ENCODE data around the gene TFAP2A.
A peak's percentile ranks its signal among the peaks of the same experiment; 100 is the strongest.

The TFAP2A gene

GRCh38 chr6:10403385-10404106 is 11.3 kb downstream of the TFAP2A start:
- H3K9me3 ChIP-seq (ENCODE audit: insufficient read depth, low read depth, low read length): no peaks in the 10 kb centered on the region
- no peaks in the 10 kb centered on the region for H3K36me3 ChIP-seq (ENCODE audit: insufficient read depth, low read depth, low read length)
- peaks cover 31% of the 10 kb centered on the region for H3K4me1 ChIP-seq (ENCODE audit: insufficient read depth, low read length)
- peak overlapping the region; percentile 74 for H3K4me3 ChIP-seq (ENCODE audit: low read length)
- no peak overlapping the region for H3K27ac ChIP-seq (ENCODE audit: low read length)
- peak overlapping the region; percentile 24; the same call in 1 of the 2 replicates for H3K9ac ChIP-seq (ENCODE audit: low read depth, low read length)
- peaks cover 95% of the 10 kb centered on the region for H3K27me3 ChIP-seq (ENCODE audit: insufficient read depth, low read length)

- no peak overlapping the region for H3K4me3 ChIP-seq (ENCODE audit: low read length)
- peaks cover 27% of the 10 kb centered on the region for H3K4me1 ChIP-seq (ENCODE audit: insufficient read depth, low read length)
- peaks cover 95% of the 10 kb centered on the region for H3K27me3 ChIP-seq (ENCODE audit: insufficient read depth, low read length)
- no peak overlapping the region for H3K9ac ChIP-seq (ENCODE audit: low read depth, low read length)
- no peaks in the 10 kb centered on the region for H3K36me3 ChIP-seq (ENCODE audit: insufficient read depth, low read depth, low read length)
- H3K9me3 ChIP-seq (ENCODE audit: insufficient read depth, low read depth, low read length): no peaks in the 10 kb centered on the region
- no peak overlapping the region for H3K27ac ChIP-seq (ENCODE audit: low read length)
Observed at GRCh38 chr6:10402648-10403311, 12.1 kb downstream of the TFAP2A start.

DNA sequence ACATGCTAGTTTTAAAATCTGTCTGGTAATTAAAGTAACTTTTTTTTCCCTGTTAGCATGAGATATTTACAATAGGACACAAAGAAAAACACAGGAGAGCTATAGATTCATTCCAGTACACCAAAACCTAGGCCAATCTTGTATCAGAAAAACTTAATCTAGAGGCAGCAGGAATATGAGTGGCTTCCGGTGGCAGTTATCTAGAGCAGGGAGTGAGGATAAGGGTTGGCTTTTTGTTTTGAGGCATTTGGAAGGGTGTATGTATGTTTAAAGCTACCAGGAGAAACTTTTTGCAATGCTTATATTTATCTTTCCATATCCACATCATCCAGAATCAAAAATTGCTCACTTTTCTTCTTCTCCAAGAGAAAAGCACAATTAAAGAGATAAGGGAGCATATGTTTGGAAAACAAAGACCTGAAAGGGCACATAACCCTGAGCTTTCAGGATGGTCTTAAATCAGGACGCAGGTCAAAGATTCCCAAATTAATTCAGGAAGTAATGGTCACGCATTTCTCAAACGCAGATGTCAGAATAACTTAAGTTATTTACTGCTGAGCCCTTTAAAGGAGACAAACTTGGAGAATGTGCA is 13.1 kb downstream of the TFAP2A start:
- no peak overlapping the region for H3K27ac ChIP-seq (ENCODE audit: low read length)
- H3K4me3 ChIP-seq (ENCODE audit: low read length): no peak overlapping the region
- peaks cover 23% of the 10 kb centered on the region for H3K4me1 ChIP-seq (ENCODE audit: insufficient read depth, low read length)
- H3K36me3 ChIP-seq (ENCODE audit: insufficient read depth, low read depth, low read length): no peaks in the 10 kb centered on the region
- no peaks in the 10 kb centered on the region for H3K9me3 ChIP-seq (ENCODE audit: insufficient read depth, low read depth, low read length)
- peaks cover 95% of the 10 kb centered on the region for H3K27me3 ChIP-seq (ENCODE audit: insufficient read depth, low read length)
- H3K9ac ChIP-seq (ENCODE audit: low read depth, low read length): no peak overlapping the region

DNA sequence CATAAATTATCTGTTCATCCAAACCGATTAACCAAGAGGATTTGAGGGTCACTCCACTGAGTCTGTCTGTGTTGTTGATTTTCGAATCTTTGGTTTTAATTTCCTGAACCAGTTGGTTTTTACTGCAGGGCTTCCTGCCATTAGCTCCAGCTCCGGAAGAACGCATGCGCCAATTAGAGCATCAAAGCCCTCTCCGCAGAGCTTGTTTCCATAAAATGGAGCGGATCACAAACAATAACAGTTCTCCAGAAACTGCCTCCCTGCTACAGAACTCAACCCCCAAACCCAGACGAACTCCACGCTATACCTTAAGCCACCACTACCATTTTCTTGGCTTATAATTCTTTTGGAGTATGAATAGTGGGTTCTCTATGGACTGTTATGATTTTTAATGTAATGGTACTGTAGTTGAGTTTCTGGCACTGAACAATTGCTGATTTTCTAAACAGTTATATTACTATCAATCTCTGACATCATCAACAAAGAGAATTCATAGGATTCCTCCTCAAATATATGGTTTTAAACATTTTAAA is 13.8 kb downstream of the TFAP2A start:
- H3K4me3 ChIP-seq (ENCODE audit: low read length): no peak overlapping the region
- no peak overlapping the region for H3K27ac ChIP-seq (ENCODE audit: low read length)
- H3K4me1 ChIP-seq (ENCODE audit: insufficient read depth, low read length): peaks cover 19% of the 10 kb centered on the region
- H3K27me3 ChIP-seq (ENCODE audit: insufficient read depth, low read length): peaks cover 93% of the 10 kb centered on the region
- no peaks in the 10 kb centered on the region for H3K36me3 ChIP-seq (ENCODE audit: insufficient read depth, low read depth, low read length)
- no peaks in the 10 kb centered on the region for H3K9me3 ChIP-seq (ENCODE audit: insufficient read depth, low read depth, low read length)
- no peak overlapping the region for H3K9ac ChIP-seq (ENCODE audit: low read depth, low read length)

GRCh38 chr6:10400330-10400729 is 14.5 kb downstream of the TFAP2A start:
- Histone ChIP-seq H3K27ac (ENCODE audit: low read length) (no peak overlapping the region), H3K4me3 (ENCODE audit: low read length) (no peak overlapping the region), H3K36me3 (ENCODE audit: insufficient read depth, low read depth, low read length) (no peaks in the 10 kb centered on the region), H3K9me3 (ENCODE audit: insufficient read depth, low read depth, low read length) (no peaks in the 10 kb centered on the region), H3K27me3 (ENCODE audit: insufficient read depth, low read length) (peaks cover 93% of the 10 kb centered on the region), H3K4me1 (ENCODE audit: insufficient read depth, low read length) (peaks cover 18% of the 10 kb centered on the region), H3K9ac (ENCODE audit: low read depth, low read length) (no peak overlapping the region)

GRCh38 chr6:10399451-10399850 is 15.4 kb downstream of the TFAP2A start:
- Histone ChIP-seq H3K9ac (ENCODE audit: low read depth, low read length) (no peak overlapping the region), H3K4me3 (ENCODE audit: low read length) (no peak overlapping the region), H3K27ac (ENCODE audit: low read length) (no peak overlapping the region), H3K4me1 (ENCODE audit: insufficient read depth, low read length) (peaks cover 20% of the 10 kb centered on the region), H3K36me3 (ENCODE audit: insufficient read depth, low read depth, low read length) (no peaks in the 10 kb centered on the region), H3K27me3 (ENCODE audit: insufficient read depth, low read length) (peaks cover 93% of the 10 kb centered on the region), H3K9me3 (ENCODE audit: insufficient read depth, low read depth, low read length) (no peaks in the 10 kb centered on the region)

- Histone ChIP-seq H3K9me3 (ENCODE audit: insufficient read depth, low read depth, low read length) (no peaks in the 10 kb centered on the region), H3K4me3 (ENCODE audit: low read length) (no peak overlapping the region), H3K36me3 (ENCODE audit: insufficient read depth, low read depth, low read length) (no peaks in the 10 kb centered on the region)
Observed at GRCh38 chr6:10398446-10399218, 16.2 kb downstream of the TFAP2A start.

DNA sequence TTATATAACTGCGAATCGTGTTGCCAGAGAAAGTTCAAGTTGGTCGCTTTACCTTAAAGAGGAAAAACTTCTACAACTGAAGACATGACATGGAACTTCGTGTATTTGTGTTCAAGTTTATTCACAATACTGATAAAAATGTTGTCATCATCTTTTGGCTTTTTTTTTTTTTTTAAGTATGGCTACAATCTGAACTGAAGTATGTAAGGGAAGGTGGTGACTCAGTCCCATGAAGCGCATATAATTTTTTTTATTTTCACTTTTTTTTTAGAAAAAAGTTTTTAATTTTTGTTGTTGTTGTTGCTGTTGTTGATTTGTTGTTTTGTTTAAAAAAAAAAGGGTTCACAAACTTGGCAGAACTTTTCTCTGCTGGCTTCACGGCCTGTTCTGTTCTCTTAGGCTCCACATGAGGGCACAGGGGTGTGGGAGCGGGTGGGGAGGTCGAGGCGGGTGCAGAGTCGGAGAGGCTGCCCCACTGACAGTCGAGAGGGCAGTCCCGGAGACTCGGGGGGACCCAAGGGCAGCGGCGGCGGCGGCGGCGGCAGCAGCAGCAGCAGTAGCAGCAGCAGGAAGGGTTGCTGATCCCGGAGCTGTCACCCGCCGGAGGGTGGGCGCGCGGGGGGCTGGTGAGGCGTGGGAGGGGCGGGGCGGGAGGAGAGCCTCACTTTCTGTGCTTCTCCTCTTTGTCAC is 17.0 kb downstream of the TFAP2A start:
- H3K4me3 ChIP-seq (ENCODE audit: low read length): no peak overlapping the region
- H3K9ac ChIP-seq (ENCODE audit: low read depth, low read length): no peak overlapping the region
- peaks cover 14% of the 10 kb centered on the region; the same call in 1 of the 2 replicates for H3K4me1 ChIP-seq (ENCODE audit: insufficient read depth, low read length)
- H3K36me3 ChIP-seq (ENCODE audit: insufficient read depth, low read depth, low read length): no peaks in the 10 kb centered on the region
- no peak overlapping the region for H3K27ac ChIP-seq (ENCODE audit: low read length)
- H3K9me3 ChIP-seq (ENCODE audit: insufficient read depth, low read depth, low read length): no peaks in the 10 kb centered on the region
- peaks cover 99% of the 10 kb centered on the region for H3K27me3 ChIP-seq (ENCODE audit: insufficient read depth, low read length)

More at GRCh38 chr6:10398446-10399218, 16.2 kb downstream of the TFAP2A start:
- peaks cover 99% of the 10 kb centered on the region for H3K27me3 ChIP-seq (ENCODE audit: insufficient read depth, low read length)
- peaks cover 20% of the 10 kb centered on the region for H3K4me1 ChIP-seq (ENCODE audit: insufficient read depth, low read length)
- no peak overlapping the region for H3K9ac ChIP-seq (ENCODE audit: low read depth, low read length)
- no peak overlapping the region for H3K27ac ChIP-seq (ENCODE audit: low read length)

DNA sequence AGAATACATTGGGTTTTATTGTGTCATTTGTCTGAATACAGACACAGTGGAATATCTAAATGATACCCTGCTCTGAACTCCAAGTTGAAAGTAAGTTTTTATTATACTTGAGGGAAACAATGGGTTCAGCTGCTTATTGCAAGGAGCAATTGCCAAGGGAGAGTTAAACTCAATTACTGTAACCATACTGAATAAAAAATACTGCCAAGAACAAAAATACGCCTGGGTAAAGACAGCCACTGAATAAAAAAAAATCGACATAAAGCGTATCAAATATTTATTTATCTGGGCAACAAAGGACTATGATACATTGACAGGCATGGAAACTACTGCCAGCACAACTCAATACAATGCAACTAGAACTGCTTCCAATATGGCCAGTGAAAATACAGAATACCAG is 18.1 kb downstream of the TFAP2A start:
- Histone ChIP-seq H3K9me3 (ENCODE audit: insufficient read depth, low read depth, low read length) (no peaks in the 10 kb centered on the region), H3K4me1 (ENCODE audit: insufficient read depth, low read length) (peaks cover 15% of the 10 kb centered on the region; the same call in 1 of the 2 replicates), H3K36me3 (ENCODE audit: insufficient read depth, low read depth, low read length) (no peaks in the 10 kb centered on the region), H3K27me3 (ENCODE audit: insufficient read depth, low read length) (peaks cover 99% of the 10 kb centered on the region), H3K4me3 (ENCODE audit: low read length) (no peak overlapping the region), H3K27ac (ENCODE audit: low read length) (no peak overlapping the region), H3K9ac (ENCODE audit: low read depth, low read length) (no peak overlapping the region)

- Histone ChIP-seq H3K36me3 (ENCODE audit: insufficient read depth, low read depth, low read length) (no peaks in the 10 kb centered on the region), H3K9ac (ENCODE audit: low read depth, low read length) (no peak overlapping the region), H3K4me3 (ENCODE audit: low read length) (peak overlapping the region; percentile 41; the same call in 1 of the 2 replicates), H3K27ac (ENCODE audit: low read length) (no peak overlapping the region), H3K9me3 (ENCODE audit: insufficient read depth, low read depth, low read length) (no peaks in the 10 kb centered on the region), H3K4me1 (ENCODE audit: insufficient read depth, low read length) (peaks cover 15% of the 10 kb centered on the region; the same call in 1 of the 2 replicates), H3K27me3 (ENCODE audit: insufficient read depth, low read length) (peaks cover 99% of the 10 kb centered on the region)
Observed at GRCh38 chr6:10395704-10396546, 18.9 kb downstream of the TFAP2A start.
